ENCODE measurements around the gene BHLHE40.
A peak's percentile ranks its signal among the peaks of the same experiment; 100 is the strongest.

GRCh38 chr3:4984511-4984864, 5.3 kb downstream of the BHLHE40 start:
- peak; percentile 2 for TF ChIP-seq POLR2A (IDR thresholded peaks at IDR 0.05; ENCODE audit: low read length)
- no peak for TF ChIP-seq GATA1 (IDR thresholded peaks at IDR 0.05; ENCODE audit: low read depth, low read length)
